SK-N-SH (cell line): Measurements from ENCODE around the gene IKZF1. TPM values are rescaled to one million over a fixed set of nuclear protein-coding genes. Genes with fewer than 3 reads are reported as not detected.

Experiments used
- CHD2 ChIP-seq: fragments of 150-350 bp; IDR thresholded peaks from 2 replicates; pipeline ENCODE4 v1.6.1; 2018; ENCODE audit warnings: low read length; ENCODE audit not compliant: partially characterized antibody
- CTCF ChIP-seq: fragments of 200-600 bp; sonication (generic); IDR thresholded peaks from 2 replicates; pipeline ENCODE4 v1.6.1; 2017; ENCODE audit warnings: antibody characterized with exemption, mild to moderate bottlenecking, moderate library complexity
- EP300 ChIP-seq, 2 experiments: IDR thresholded peaks; 2 replicates each; pipeline versions ENCODE4 v1.4.0 to v1.6.1; 2012; ENCODE audit warnings: borderline replicate concordance in 1 of 2, low read depth in 1 of 2, low read length in 1 of 2
- FOXM1 ChIP-seq: IDR thresholded peaks from 2 replicates; pipeline ENCODE4 v1.4.0; 2012; ENCODE audit warnings: low read depth, mild to moderate bottlenecking
- GABPA ChIP-seq: IDR thresholded peaks from 2 replicates; pipeline ENCODE4 v1.4.0; 2012; ENCODE audit warnings: low read depth, mild to moderate bottlenecking
- MAX ChIP-seq: IDR thresholded peaks from 2 replicates; pipeline ENCODE4 v1.4.0; 2012; ENCODE audit warnings: low read depth
- NFIC ChIP-seq: IDR thresholded peaks from 2 replicates; pipeline ENCODE4 v1.4.0; 2012; ENCODE audit warnings: borderline replicate concordance
- NRF1 ChIP-seq: IDR thresholded peaks from 2 replicates; pipeline ENCODE4 v1.6.1; 2012; ENCODE audit warnings: low read depth, mild to moderate bottlenecking, low read length
- PBX3 ChIP-seq: IDR thresholded peaks from 2 replicates; pipeline ENCODE4; 2012
- RAD21 ChIP-seq: IDR thresholded peaks from 2 replicates; pipeline ENCODE4 v1.6.1; 2012; ENCODE audit warnings: mild to moderate bottlenecking, low read length
- RCOR1 ChIP-seq: fragments of 150-350 bp; IDR thresholded peaks from 2 replicates; pipeline ENCODE4 v1.6.1; 2017; ENCODE audit warnings: antibody characterized with exemption, low read length
- RFX5 ChIP-seq: IDR thresholded peaks from 2 replicates; pipeline ENCODE4 v1.6.1; 2012; ENCODE audit warnings: mild to moderate bottlenecking, improper control_type of control experiment, low read length
- RXRA ChIP-seq: IDR thresholded peaks from 2 replicates; pipeline ENCODE4 v1.4.0; 2012; ENCODE audit warnings: low read depth, mild to moderate bottlenecking, borderline replicate concordance
- TAF1 ChIP-seq: IDR thresholded peaks from 2 replicates; pipeline ENCODE4 v1.6.1; 2012; ENCODE audit warnings: low read depth, mild to moderate bottlenecking, low read length, moderate library complexity, borderline replicate concordance
- USF2 ChIP-seq: fragments of 150-350 bp; IDR thresholded peaks from 2 replicates; pipeline ENCODE4 v1.6.1; 2017; ENCODE audit warnings: antibody characterized with exemption, low read length, low read depth, borderline replicate concordance
- YY1 ChIP-seq: IDR thresholded peaks from 2 replicates; pipeline ENCODE4 v1.4.0; 2012; ENCODE audit warnings: low read depth, mild to moderate bottlenecking
- ZBTB33 ChIP-seq: IDR thresholded peaks from 2 replicates; pipeline ENCODE4 v1.4.0; 2012; ENCODE audit warnings: low read depth, borderline replicate concordance
- polyA plus RNA-seq, 3 experiments: library from polyadenylated mRNA; depleted of rRNA; stranded (reverse); fragments of >200 nt; gene quantifications; 2 replicates each; pipeline ENCODE4 v1.2.3, GENCODE V29; 2012

The IKZF1 gene
- polyA plus RNA-seq, 1 of the 3 experiments (the other 2 are of a cell fraction) = not detected

GRCh38 chr7:50335795-50336754, 31.6 kb downstream of the IKZF1 start (continued):
- TF ChIP-seq ZBTB33 (no peak), GABPA (no peak), RFX5 (no peak), CTCF (no peak), RAD21 (peak; percentile 69), RXRA (no peak), NRF1 (no peak), USF2 (no peak), YY1 (no peak), MAX (no peak), CHD2 (peak; percentile 83), RCOR1 (peak; percentile 98), NFIC (no peak), EP300 (IDR thresholded peaks at IDR 0.05; ENCODE audit: borderline replicate concordance in 1 of 2, low read depth in 1 of 2, low read length in 1 of 2) (peak in 1 of 2 experiments; percentile 84; a peak in 2 of 4 replicates), PBX3 (no peak), FOXM1 (no peak), TAF1 (no peak)
- TF ChIP-seq, all 33 proteins: peak for 6
